K562 (cell line): ENCODE results near the gene LRRC25. TPM values are rescaled to one million over a fixed set of nuclear protein-coding genes. Genes with fewer than 3 reads are reported as not detected.

ENCODE experiments used
- ARHGAP35 ChIP-seq: fragments of 450-650 bp; IDR thresholded peaks from 2 replicates; pipeline ENCODE4 v1.6.1; 2018; ENCODE audit not compliant: partially characterized antibody
- ARID2 ChIP-seq: fragments of 450-650 bp; IDR thresholded peaks from 2 replicates; pipeline ENCODE4 v1.6.1; 2017; ENCODE audit warnings: antibody characterized with exemption, mild to moderate bottlenecking
- BCL6 ChIP-seq: fragments of 250-450 bp; sonication (Bioruptor Pico); IDR thresholded peaks from 2 replicates; pipeline ENCODE4 v1.4.0; 2020
- CREM ChIP-seq: IDR thresholded peaks from 2 replicates; pipeline ENCODE4 v1.6.1; 2014; ENCODE audit warnings: antibody characterized with exemption, low read depth
- DMBX1 ChIP-seq: fragments of 250-450 bp; sonication (Bioruptor Pico); IDR thresholded peaks from 2 replicates; pipeline ENCODE4 v1.8.0; 2022; ENCODE audit warnings: inconsistent platforms, mild to moderate bottlenecking, moderate library complexity, borderline replicate concordance
- FOS ChIP-seq: IDR thresholded peaks from 3 replicates; pipeline ENCODE4 v1.6.1; 2011; ENCODE audit not compliant: insufficient read length; ENCODE audit errors: extremely low read depth
- GATA2 ChIP-seq: sonication (generic); formaldehyde crosslinking; IDR thresholded peaks from 2 replicates; pipeline ENCODE4 v1.4.0; 2020; ENCODE audit warnings: mild to moderate bottlenecking, missing genetic modification reagents
- KDM4B ChIP-seq, 2 experiments: fragments of 450-650 bp in 1 of 2; sonication (generic) in 1 of 2; IDR thresholded peaks; 2 replicates each; pipeline ENCODE4 v1.6.1; 2016 to 2017; ENCODE audit warnings: borderline replicate concordance in 2 of 2, antibody characterized with exemption in 1 of 2, low read depth in 1 of 2, mild to moderate bottlenecking in 1 of 2
- KLF1 ChIP-seq: fragments of 450-650 bp; IDR thresholded peaks from 2 replicates; pipeline ENCODE4 v1.6.1; 2016; ENCODE audit warnings: missing genetic modification characterization, missing compliant biosample characterization
- MTA1 ChIP-seq: fragments of 450-650 bp; IDR thresholded peaks from 2 replicates; pipeline ENCODE4 v1.6.1; 2017; ENCODE audit warnings: borderline replicate concordance
- MXI1 ChIP-seq: IDR thresholded peaks from 2 replicates; pipeline ENCODE4 v1.6.1; 2011; ENCODE audit warnings: low read depth, mild to moderate bottlenecking, improper control_type of control experiment, low read length
- NFATC3 ChIP-seq: fragments of 450-650 bp; IDR thresholded peaks from 2 replicates; pipeline ENCODE4 v1.6.1; 2017; ENCODE audit warnings: mild to moderate bottlenecking
- NFRKB ChIP-seq: fragments of 450-650 bp; IDR thresholded peaks from 2 replicates; pipeline ENCODE4 v1.6.1; 2016; ENCODE audit warnings: low read depth
- PTRF ChIP-seq: fragments of 450-650 bp; IDR thresholded peaks from 2 replicates; pipeline ENCODE4 v1.6.1; 2016; ENCODE audit warnings: mild to moderate bottlenecking, missing genetic modification characterization, missing compliant biosample characterization
- RAD51 ChIP-seq: fragments of 450-650 bp; IDR thresholded peaks from 2 replicates; pipeline ENCODE4 v1.7.1; 2016; ENCODE audit warnings: low read depth, mild to moderate bottlenecking, borderline replicate concordance
- RBBP5 ChIP-seq: fragments of 200-600 bp; sonication (generic); IDR thresholded peaks from 2 replicates; pipeline ENCODE4 v1.6.1; 2012; ENCODE audit warnings: borderline replicate concordance, mild to moderate bottlenecking, low read length, control low read depth, inconsistent platforms; ENCODE audit not compliant: insufficient read depth, poor library complexity, severe bottlenecking
- SLC30A9 ChIP-seq: fragments of 250-450 bp; sonication (Bioruptor Pico); IDR thresholded peaks from 2 replicates; pipeline ENCODE4 v1.8.0; 2022; ENCODE audit warnings: mild to moderate bottlenecking, moderate library complexity
- SRSF1 ChIP-seq: fragments of 200-400 bp; formaldehyde crosslinking; IDR thresholded peaks from 2 replicates; pipeline ENCODE4 v1.6.1; 2017; ENCODE audit warnings: mild to moderate bottlenecking, low read depth, low read length, moderate library complexity
- TARDBP ChIP-seq: fragments of 450-650 bp; IDR thresholded peaks from 2 replicates; pipeline ENCODE4 v1.6.1; 2016
- TEAD2 ChIP-seq: fragments of 450-650 bp; IDR thresholded peaks from 2 replicates; pipeline ENCODE4 v1.6.1; 2016; ENCODE audit warnings: missing genetic modification characterization, control low read depth, missing compliant biosample characterization
- ZNF3 ChIP-seq: fragments of 250-450 bp; sonication (Bioruptor Pico); IDR thresholded peaks from 2 replicates; pipeline ENCODE4 v1.5.0; 2021; ENCODE audit warnings: mild to moderate bottlenecking, moderate library complexity
- ZNF77 ChIP-seq: fragments of 250-450 bp; sonication (Bioruptor Pico); IDR thresholded peaks from 2 replicates; pipeline ENCODE4 v1.5.0; 2020
- polyA plus RNA-seq, 8 experiments: library from polyadenylated mRNA; depleted of rRNA in 4 of 8; stranded (reverse) in 5 of 8; unstranded in 3 of 8; fragments of >200 nt; fragmentation: Nextera tagmentation in 2 of 8; fragmentation: Illumina TruSeq in 1 of 8; extraction: Ambion mirVana in 2 of 8; extraction: Trizol in 1 of 8; gene quantifications; 2 replicates each; pipeline versions ENCODE4 v1.2.1 to v1.2.3, GENCODE V29; 2011 to 2014; ENCODE audit warnings: inconsistent platforms in 1 of 8, missing spikeins in 1 of 8
- total RNA-seq, 7 experiments: library from RNA; depleted of rRNA in 6 of 7; stranded (reverse); fragments of >200 nt in 6 of 7; fragmentation: Illumina TruSeq in 2 of 7; extraction: Trizol in 2 of 7; gene quantifications; 2 replicates each; pipeline versions ENCODE4 v1.2.1 to v1.2.3, GENCODE V29; 2011 to 2021; ENCODE audit warnings: low replicate concordance in 1 of 7
- TF ChIP-seq, protein P1 (sequence below): fragments of 250-450 bp; sonication (Bioruptor Pico); IDR thresholded peaks from 2 replicates; pipeline ENCODE4 v1.8.0; 2021; ENCODE audit warnings: moderate library complexity, mild to moderate bottlenecking, inconsistent platforms
- TF ChIP-seq, protein P2 (sequence below): sonication (generic); formaldehyde crosslinking; IDR thresholded peaks from 2 replicates; pipeline ENCODE4 v1.8.0; 2022; ENCODE audit warnings: mild to moderate bottlenecking, low read depth, missing genetic modification reagents
- TF ChIP-seq, protein P3 (sequence below): sonication (generic); formaldehyde crosslinking; IDR thresholded peaks from 2 replicates; pipeline ENCODE4 v1.8.1; 2023; ENCODE audit warnings: mild to moderate bottlenecking, missing genetic modification reagents
- TF ChIP-seq, protein P4 (sequence below), 2 experiments: IDR thresholded peaks; 2 replicates each; pipeline ENCODE4 v1.6.1; 2011; ENCODE audit warnings: borderline replicate concordance in 1 of 2, control low read depth in 1 of 2, low read depth in 1 of 2, low read length in 1 of 2, mild to moderate bottlenecking in 1 of 2, mixed read lengths in 1 of 2, moderate library complexity in 1 of 2; ENCODE audit not compliant: insufficient read depth in 1 of 2, insufficient read length in 1 of 2, poor library complexity in 1 of 2, severe bottlenecking in 1 of 2; ENCODE audit errors: extremely low read depth in 1 of 2

Gene LRRC25
- total and polyA plus RNA-seq, 9 of the 15 experiments (the other 6 are each of a cell fraction or from before 2014, with no cell fraction given) = 0.07 to 0.36 (median 0.10) TPM; not detected in 3

DNA sequence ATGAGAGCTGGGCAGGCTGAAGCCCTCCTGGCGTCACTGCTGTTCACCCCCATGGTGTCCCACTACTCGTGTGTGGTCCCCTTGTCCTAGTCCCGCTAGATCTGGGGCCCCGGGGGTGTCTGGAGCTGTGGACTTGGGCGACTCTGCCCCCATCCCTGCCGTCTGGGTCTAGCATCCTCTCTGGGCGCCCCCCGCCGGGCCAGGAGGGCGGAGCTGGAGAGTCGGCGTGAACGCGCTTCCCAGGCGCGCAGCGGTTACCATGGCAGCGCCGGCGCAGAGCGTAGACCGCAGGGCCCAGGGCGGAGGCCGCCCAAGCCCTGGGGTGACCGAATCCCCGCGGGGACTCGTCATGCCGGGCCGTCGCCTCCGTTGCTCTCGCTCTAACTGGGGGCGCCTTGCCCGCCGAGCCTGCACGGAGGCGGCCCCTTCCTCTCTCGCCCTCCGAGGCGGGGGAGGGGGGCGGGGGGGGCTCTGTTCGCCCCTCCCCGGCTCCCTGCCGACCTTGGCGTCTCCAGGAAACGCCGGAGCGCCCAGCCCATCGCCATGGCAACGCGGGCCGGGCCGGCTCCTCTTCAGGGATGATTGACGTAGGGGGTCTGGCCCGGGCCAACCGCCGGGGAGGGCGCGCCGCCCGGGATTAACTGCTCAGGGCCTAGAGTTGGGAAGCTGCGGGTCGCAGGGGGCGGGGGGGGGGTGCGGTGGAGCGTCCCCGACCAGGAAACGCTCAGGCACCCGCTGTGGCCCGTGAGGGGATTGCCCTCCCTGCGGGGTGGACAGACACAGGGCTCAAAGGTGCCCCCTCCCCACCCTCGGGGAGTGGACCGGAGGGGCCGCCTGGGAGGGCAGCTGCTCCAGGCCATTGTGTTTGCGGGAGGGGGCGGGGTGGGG is 31.6 kb upstream of the LRRC25 start (continued):
- TF ChIP-seq RBBP5 (no peak), TARDBP (no peak), KLF1 (tag) (peak; percentile 68; the same call in 1 of the 2 replicates), TEAD2 (tag) (no peak), MTA1 (no peak), BCL6 (CRISPR knock-in tag) (no peak), SLC30A9 (CRISPR knock-in tag) (no peak), ARHGAP35 (no peak), ARID2 (no peak), KDM4B (IDR thresholded peaks at IDR 0.05; ENCODE audit: borderline replicate concordance in 2 of 2, low read depth in 1 of 2) (peak in 1 of 2 experiments; percentile 48; a peak in 1 of 4 replicates), MXI1 (peak; percentile 90), RAD51 (no peak), GATA2 (CRISPR knock-in tag) (no peak), PTRF (tag) (no peak), CREM (peak; percentile 30; the same call in 1 of the 2 replicates), NFATC3 (no peak), FOS (no peak), ZNF3 (CRISPR knock-in tag) (no peak), SRSF1 (no peak), DMBX1 (no peak), ZNF77 (CRISPR knock-in tag) (no peak), NFRKB (no peak)
- TF ChIP-seq, protein P1, sequence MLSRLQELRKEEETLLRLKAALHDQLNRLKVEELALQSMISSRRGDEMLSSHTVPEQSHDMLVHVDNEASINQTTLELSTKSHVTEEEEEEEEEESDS (CRISPR knock-in tag) = no peak
- TF ChIP-seq, protein P2, sequence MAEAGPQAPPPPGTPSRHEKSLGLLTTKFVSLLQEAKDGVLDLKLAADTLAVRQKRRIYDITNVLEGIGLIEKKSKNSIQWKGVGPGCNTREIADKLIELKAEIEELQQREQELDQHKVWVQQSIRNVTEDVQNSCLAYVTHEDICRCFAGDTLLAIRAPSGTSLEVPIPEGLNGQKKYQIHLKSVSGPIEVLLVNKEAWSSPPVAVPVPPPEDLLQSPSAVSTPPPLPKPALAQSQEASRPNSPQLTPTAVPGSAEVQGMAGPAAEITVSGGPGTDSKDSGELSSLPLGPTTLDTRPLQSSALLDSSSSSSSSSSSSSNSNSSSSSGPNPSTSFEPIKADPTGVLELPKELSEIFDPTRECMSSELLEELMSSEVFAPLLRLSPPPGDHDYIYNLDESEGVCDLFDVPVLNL (CRISPR knock-in tag) = no peak
- TF ChIP-seq, protein P3, sequence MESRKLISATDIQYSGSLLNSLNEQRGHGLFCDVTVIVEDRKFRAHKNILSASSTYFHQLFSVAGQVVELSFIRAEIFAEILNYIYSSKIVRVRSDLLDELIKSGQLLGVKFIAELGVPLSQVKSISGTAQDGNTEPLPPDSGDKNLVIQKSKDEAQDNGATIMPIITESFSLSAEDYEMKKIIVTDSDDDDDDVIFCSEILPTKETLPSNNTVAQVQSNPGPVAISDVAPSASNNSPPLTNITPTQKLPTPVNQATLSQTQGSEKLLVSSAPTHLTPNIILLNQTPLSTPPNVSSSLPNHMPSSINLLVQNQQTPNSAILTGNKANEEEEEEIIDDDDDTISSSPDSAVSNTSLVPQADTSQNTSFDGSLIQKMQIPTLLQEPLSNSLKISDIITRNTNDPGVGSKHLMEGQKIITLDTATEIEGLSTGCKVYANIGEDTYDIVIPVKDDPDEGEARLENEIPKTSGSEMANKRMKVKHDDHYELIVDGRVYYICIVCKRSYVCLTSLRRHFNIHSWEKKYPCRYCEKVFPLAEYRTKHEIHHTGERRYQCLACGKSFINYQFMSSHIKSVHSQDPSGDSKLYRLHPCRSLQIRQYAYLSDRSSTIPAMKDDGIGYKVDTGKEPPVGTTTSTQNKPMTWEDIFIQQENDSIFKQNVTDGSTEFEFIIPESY (CRISPR knock-in tag) = no peak
- TF ChIP-seq, protein P4, sequence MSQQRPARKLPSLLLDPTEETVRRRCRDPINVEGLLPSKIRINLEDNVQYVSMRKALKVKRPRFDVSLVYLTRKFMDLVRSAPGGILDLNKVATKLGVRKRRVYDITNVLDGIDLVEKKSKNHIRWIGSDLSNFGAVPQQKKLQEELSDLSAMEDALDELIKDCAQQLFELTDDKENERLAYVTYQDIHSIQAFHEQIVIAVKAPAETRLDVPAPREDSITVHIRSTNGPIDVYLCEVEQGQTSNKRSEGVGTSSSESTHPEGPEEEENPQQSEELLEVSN (IDR thresholded peaks at IDR 0.05; ENCODE audit: borderline replicate concordance in 1 of 2, extremely low read depth in 1 of 2, insufficient read depth in 1 of 2, insufficient read length in 1 of 2, low read depth in 1 of 2, low read length in 1 of 2, poor library complexity in 1 of 2, severe bottlenecking in 1 of 2) = peak in 1 of 2 experiments; percentile 23
